ENCODE measurements around the gene CRBN. TPM values are rescaled to one million over a fixed set of nuclear protein-coding genes. Genes with fewer than 3 reads are reported as not detected.

Gene CRBN
- total RNA-seq, 4 donors from 2014 or later: 40.2 to 207 (median 74.5) TPM

GRCh38 chr3:3172627-3173026 is 6.9 kb downstream of the CRBN start:
- no peak for TF ChIP-seq POLR2A (IDR thresholded peaks at IDR 0.05)
- TF ChIP-seq, protein P1, sequence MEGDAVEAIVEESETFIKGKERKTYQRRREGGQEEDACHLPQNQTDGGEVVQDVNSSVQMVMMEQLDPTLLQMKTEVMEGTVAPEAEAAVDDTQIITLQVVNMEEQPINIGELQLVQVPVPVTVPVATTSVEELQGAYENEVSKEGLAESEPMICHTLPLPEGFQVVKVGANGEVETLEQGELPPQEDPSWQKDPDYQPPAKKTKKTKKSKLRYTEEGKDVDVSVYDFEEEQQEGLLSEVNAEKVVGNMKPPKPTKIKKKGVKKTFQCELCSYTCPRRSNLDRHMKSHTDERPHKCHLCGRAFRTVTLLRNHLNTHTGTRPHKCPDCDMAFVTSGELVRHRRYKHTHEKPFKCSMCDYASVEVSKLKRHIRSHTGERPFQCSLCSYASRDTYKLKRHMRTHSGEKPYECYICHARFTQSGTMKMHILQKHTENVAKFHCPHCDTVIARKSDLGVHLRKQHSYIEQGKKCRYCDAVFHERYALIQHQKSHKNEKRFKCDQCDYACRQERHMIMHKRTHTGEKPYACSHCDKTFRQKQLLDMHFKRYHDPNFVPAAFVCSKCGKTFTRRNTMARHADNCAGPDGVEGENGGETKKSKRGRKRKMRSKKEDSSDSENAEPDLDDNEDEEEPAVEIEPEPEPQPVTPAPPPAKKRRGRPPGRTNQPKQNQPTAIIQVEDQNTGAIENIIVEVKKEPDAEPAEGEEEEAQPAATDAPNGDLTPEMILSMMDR (IDR thresholded peaks at IDR 0.05): no peak
- Histone ChIP-seq H3K27ac (peak overlapping the region in 1 of 2 donors; percentile 20), H3K36me3 (no peaks in the 10 kb centered on the region), H3K27me3 (no peaks in the 10 kb centered on the region), H3K4me3 (no peak overlapping the region), H3K9me3 (no peaks in the 10 kb centered on the region), H3K4me1 (no peaks in the 10 kb centered on the region)
- DNase-seq: no peak
- intact Hi-C loops (cut with DNase I; ENCODE audit: low total_unique reads): no loop called here

DNA sequence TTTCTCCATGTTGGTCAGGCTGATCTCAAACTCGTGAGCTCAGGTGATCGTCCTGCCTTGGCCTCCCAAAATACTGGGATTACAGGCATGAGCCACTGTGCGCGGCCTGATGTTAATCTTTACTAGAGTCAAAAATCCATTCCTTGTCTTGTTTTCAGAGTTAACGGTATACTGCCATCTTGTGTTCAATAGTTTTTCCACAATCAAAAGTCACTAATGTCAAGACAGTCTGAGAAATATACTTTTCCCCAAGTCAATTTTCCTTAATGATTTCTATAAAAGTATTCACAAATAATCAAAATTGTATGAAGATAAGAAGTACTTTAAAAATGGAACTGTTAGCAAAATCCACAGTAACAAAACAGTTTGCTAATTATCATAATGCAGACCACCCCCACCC is 8.5 kb downstream of the CRBN start:
- H3K36me3 ChIP-seq: no peaks in the 10 kb centered on the region
- H3K27me3 ChIP-seq: no peaks in the 10 kb centered on the region
- intact Hi-C loops (cut with DNase I; ENCODE audit: low total_unique reads): no loop called here
- no peak for DNase-seq
- no peak overlapping the region for H3K27ac ChIP-seq
- H3K9me3 ChIP-seq: no peaks in the 10 kb centered on the region
- H3K4me3 ChIP-seq: no peak overlapping the region
- no peak for TF ChIP-seq POLR2A (IDR thresholded peaks at IDR 0.05)
- TF ChIP-seq, protein P1 (IDR thresholded peaks at IDR 0.05): no peak
- no peaks in the 10 kb centered on the region for H3K4me1 ChIP-seq

- TF ChIP-seq POLR2A (IDR thresholded peaks at IDR 0.05): no peak
- TF ChIP-seq, protein P1 (IDR thresholded peaks at IDR 0.05): no peak
- intact Hi-C loops (cut with DNase I; ENCODE audit: low total_unique reads): no loop called here
Observed at GRCh38 chr3:3165650-3166049, 13.8 kb downstream of the CRBN start.

GRCh38 chr3:3165241-3165640 is 14.2 kb downstream of the CRBN start:
- Histone ChIP-seq H3K4me3 (no peak overlapping the region), H3K27me3 (no peaks in the 10 kb centered on the region), H3K27ac (no peak overlapping the region), H3K4me1 (no peaks in the 10 kb centered on the region), H3K36me3 (no peaks in the 10 kb centered on the region), H3K9me3 (no peaks in the 10 kb centered on the region)
- no peak for TF ChIP-seq POLR2A (IDR thresholded peaks at IDR 0.05)
- TF ChIP-seq, protein P1 (IDR thresholded peaks at IDR 0.05): no peak
- intact Hi-C loops (cut with DNase I; ENCODE audit: low total_unique reads): no loop called here
- DNase-seq: no peak

More at GRCh38 chr3:3165650-3166049, 13.8 kb downstream of the CRBN start:
- no peaks in the 10 kb centered on the region for H3K4me1 ChIP-seq
- no peak overlapping the region for H3K27ac ChIP-seq
- H3K9me3 ChIP-seq: no peaks in the 10 kb centered on the region
- DNase-seq: no peak
- H3K4me3 ChIP-seq: no peak overlapping the region
- no peaks in the 10 kb centered on the region for H3K27me3 ChIP-seq
- no peaks in the 10 kb centered on the region for H3K36me3 ChIP-seq

- H3K27ac ChIP-seq: no peak overlapping the region
- DNase-seq: no peak
- no peaks in the 10 kb centered on the region for H3K36me3 ChIP-seq
- TF ChIP-seq, protein P1 (IDR thresholded peaks at IDR 0.05): no peak
- no peak for TF ChIP-seq POLR2A (IDR thresholded peaks at IDR 0.05)
- no peaks in the 10 kb centered on the region for H3K27me3 ChIP-seq
- H3K9me3 ChIP-seq: no peaks in the 10 kb centered on the region
- intact Hi-C loops (cut with DNase I; ENCODE audit: low total_unique reads): no loop called here
- no peak overlapping the region for H3K4me3 ChIP-seq
- no peaks in the 10 kb centered on the region for H3K4me1 ChIP-seq
Observed at GRCh38 chr3:3160826-3161225, 18.7 kb downstream of the CRBN start.

All from uterus (tissue), 4 donors.